Measurements from ENCODE around the gene ARFGEF3. TPM values are rescaled to one million over a fixed set of nuclear protein-coding genes. Genes with fewer than 3 reads are reported as not detected.

ARFGEF3 gene
- total RNA-seq, 5 donors from 2014 or later (not counting 1 experiment from before 2014, with no cell fraction given): 0.09 to 0.12 (median 0.10) TPM; not detected in 2

GRCh38 chr6:138253731-138254130, 92.0 kb downstream of the ARFGEF3 start:
- Histone ChIP-seq H3K27me3 (replicated peaks in 1 of 2; ENCODE audit: control insufficient read depth in 2 of 2, extremely low read depth in 1 of 2, insufficient read depth in 2 of 2, low read length in 1 of 2) (peaks cover 0 to 11% of the 10 kb centered on the region in 2 experiments), H3K27ac (ENCODE audit: low read length) (no peak overlapping the region), H3K4me1 (ENCODE audit: control insufficient read depth in 1 of 2, extremely low read depth in 1 of 2, insufficient read depth in 2 of 2, low read length in 2 of 2) (no peaks in the 10 kb centered on the region), H3K4me3 (ENCODE audit: control insufficient read depth in 1 of 2, extremely low read depth in 1 of 2, low read length in 1 of 2) (no peak overlapping the region), H3K9me3 (no peaks in the 10 kb centered on the region), H3K36me3 (ENCODE audit: control insufficient read depth in 2 of 2, extremely low read depth in 1 of 2, insufficient read depth in 1 of 2, low read length in 1 of 2) (no peaks in the 10 kb centered on the region)
- no peaks in the 10 kb centered on the region for H3K4me1 Mint-ChIP-seq
- no peak overlapping the region for H3K4me3 Mint-ChIP-seq
- CTCF ChIA-PET: no interaction called here
- peaks cover 12 to 20% of the 10 kb centered on the region in 2 donors for H3K27me3 Mint-ChIP-seq
- H3K27ac Mint-ChIP-seq: no peak overlapping the region
- POLR2A ChIA-PET: no interaction called here
- H3K9me3 Mint-ChIP-seq: no peaks in the 10 kb centered on the region
- H3K36me3 Mint-ChIP-seq: no peaks in the 10 kb centered on the region
- 94% methylated on average over 7 of the region's 11 CpGs for WGBS (ENCODE audit: insufficient coverage)
- ATAC-seq (replicated peaks in 1 of 4) (no peak), DNase-seq (no peak)

- no peak overlapping the region for H3K4me3 ChIP-seq (ENCODE audit: control insufficient read depth in 1 of 2, extremely low read depth in 1 of 2, low read length in 1 of 2)
- Mint-ChIP-seq H3K4me1 (no peaks in the 10 kb centered on the region), H3K27me3 (peaks cover 22 to 26% of the 10 kb centered on the region in 2 donors), H3K27ac (no peak overlapping the region), H3K9me3 (no peaks in the 10 kb centered on the region), H3K4me3 (no peak overlapping the region), H3K36me3 (no peaks in the 10 kb centered on the region)
- POLR2A ChIA-PET: no interaction called here
- peaks cover 0 to 11% of the 10 kb centered on the region in 2 experiments for H3K27me3 ChIP-seq (replicated peaks in 1 of 2; ENCODE audit: control insufficient read depth in 2 of 2, extremely low read depth in 1 of 2, insufficient read depth in 2 of 2, low read length in 1 of 2)
- 86% methylated on average over 13 of the region's 20 CpGs for WGBS (ENCODE audit: insufficient coverage)
- CTCF ChIA-PET: interaction anchor here in 1 of 2 donors (0.5 kb wide), 1 partner anchor 40 kb away, joined by 3 read pairs; no protein-coding TSS in a partner anchor
- ATAC-seq (replicated peaks in 1 of 4) (no peak), DNase-seq (no peak)
- H3K4me1 ChIP-seq (ENCODE audit: control insufficient read depth in 1 of 2, extremely low read depth in 1 of 2, insufficient read depth in 2 of 2, low read length in 2 of 2): no peaks in the 10 kb centered on the region
- H3K36me3 ChIP-seq (ENCODE audit: control insufficient read depth in 2 of 2, extremely low read depth in 1 of 2, insufficient read depth in 1 of 2, low read length in 1 of 2): no peaks in the 10 kb centered on the region
- H3K9me3 ChIP-seq: no peaks in the 10 kb centered on the region
- H3K27ac ChIP-seq (ENCODE audit: low read length): no peak overlapping the region
Observed at GRCh38 chr6:138255443-138255842, 93.7 kb downstream of the ARFGEF3 start.

DNA sequence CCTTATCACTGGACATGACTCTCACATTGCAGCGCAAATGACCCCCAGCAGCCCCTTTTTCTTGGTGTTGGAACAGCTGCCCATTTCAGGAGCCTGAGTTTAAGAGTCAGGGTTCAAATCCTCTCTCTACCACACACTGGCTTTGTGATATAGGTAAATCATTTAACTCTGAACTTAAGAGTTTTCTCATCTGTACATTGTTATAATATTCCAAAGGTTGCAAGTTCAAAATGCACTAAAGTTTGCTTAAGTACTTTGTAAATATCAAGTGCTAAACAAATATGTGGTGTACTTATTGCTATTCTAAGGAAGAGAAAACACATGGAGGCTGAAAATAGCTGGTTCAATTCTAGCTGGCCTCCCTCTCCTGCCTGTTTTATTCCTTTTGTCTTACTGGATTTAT, 95.9 kb downstream of the ARFGEF3 start:
- Histone ChIP-seq H3K9me3 (no peaks in the 10 kb centered on the region), H3K4me1 (ENCODE audit: control insufficient read depth in 1 of 2, extremely low read depth in 1 of 2, insufficient read depth in 2 of 2, low read length in 2 of 2) (no peaks in the 10 kb centered on the region), H3K4me3 (ENCODE audit: control insufficient read depth in 1 of 2, extremely low read depth in 1 of 2, low read length in 1 of 2) (no peak overlapping the region), H3K27me3 (replicated peaks in 1 of 2; ENCODE audit: control insufficient read depth in 2 of 2, extremely low read depth in 1 of 2, insufficient read depth in 2 of 2, low read length in 1 of 2) (peaks cover 0 to 13% of the 10 kb centered on the region in 2 experiments), H3K36me3 (ENCODE audit: control insufficient read depth in 2 of 2, extremely low read depth in 1 of 2, insufficient read depth in 1 of 2, low read length in 1 of 2) (no peaks in the 10 kb centered on the region), H3K27ac (ENCODE audit: low read length) (no peak overlapping the region)
- Mint-ChIP-seq H3K27me3 (peaks cover 22 to 33% of the 10 kb centered on the region in 2 donors), H3K9me3 (no peaks in the 10 kb centered on the region), H3K36me3 (no peaks in the 10 kb centered on the region), H3K4me3 (no peak overlapping the region), H3K4me1 (no peaks in the 10 kb centered on the region), H3K27ac (no peak overlapping the region)
- no peak for DNase-seq
- 100% methylated on average over 1 of the region's 1 CpG for WGBS (ENCODE audit: insufficient coverage)
- ChIA-PET CTCF (interaction anchor here in 1 of 2 donors (0.6 kb wide), 1 partner anchor 1876 kb away, joined by 3 read pairs; no protein-coding TSS in a partner anchor), POLR2A (no interaction called here)
- no peak for ATAC-seq (replicated peaks in 1 of 4)

DNA sequence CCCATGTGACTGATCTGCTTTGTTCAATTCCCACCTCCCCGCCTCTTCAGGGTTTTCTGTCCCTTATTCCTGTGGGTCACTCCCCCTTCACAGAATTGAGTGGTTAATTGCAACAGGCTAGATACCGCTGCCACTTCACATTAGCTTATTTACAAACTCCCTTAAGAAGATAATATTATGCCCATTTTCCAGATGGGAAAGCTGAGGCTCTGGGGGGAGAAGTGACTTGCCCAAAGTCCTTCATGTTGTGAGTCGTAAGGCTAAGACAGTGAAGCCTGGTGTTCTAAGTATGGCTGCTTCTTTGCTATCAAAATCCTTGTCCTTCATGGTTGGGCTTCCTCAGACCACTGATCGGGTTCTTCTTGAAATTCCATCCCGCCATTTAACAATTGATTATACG, 96.5 kb downstream of the ARFGEF3 start:
- Histone ChIP-seq H3K4me1 (ENCODE audit: control insufficient read depth in 1 of 2, extremely low read depth in 1 of 2, insufficient read depth in 2 of 2, low read length in 2 of 2) (no peaks in the 10 kb centered on the region), H3K27ac (ENCODE audit: low read length) (no peak overlapping the region), H3K4me3 (ENCODE audit: control insufficient read depth in 1 of 2, extremely low read depth in 1 of 2, low read length in 1 of 2) (no peak overlapping the region), H3K36me3 (ENCODE audit: control insufficient read depth in 2 of 2, extremely low read depth in 1 of 2, insufficient read depth in 1 of 2, low read length in 1 of 2) (no peaks in the 10 kb centered on the region), H3K27me3 (replicated peaks in 1 of 2; ENCODE audit: control insufficient read depth in 2 of 2, extremely low read depth in 1 of 2, insufficient read depth in 2 of 2, low read length in 1 of 2) (peaks cover 0 to 19% of the 10 kb centered on the region in 2 experiments), H3K9me3 (no peaks in the 10 kb centered on the region)
- H3K27ac Mint-ChIP-seq: no peak overlapping the region
- ChIA-PET POLR2A (no interaction called here), CTCF (no interaction called here)
- no peaks in the 10 kb centered on the region for H3K4me1 Mint-ChIP-seq
- H3K36me3 Mint-ChIP-seq: no peaks in the 10 kb centered on the region
- ATAC-seq (replicated peaks in 1 of 4) (no peak), DNase-seq (no peak)
- no peaks in the 10 kb centered on the region for H3K9me3 Mint-ChIP-seq
- peaks cover 22 to 36% of the 10 kb centered on the region in 2 donors for H3K27me3 Mint-ChIP-seq
- WGBS (ENCODE audit: insufficient coverage): 83% methylated on average over 2 of the region's 6 CpGs
- no peak overlapping the region for H3K4me3 Mint-ChIP-seq

DNA sequence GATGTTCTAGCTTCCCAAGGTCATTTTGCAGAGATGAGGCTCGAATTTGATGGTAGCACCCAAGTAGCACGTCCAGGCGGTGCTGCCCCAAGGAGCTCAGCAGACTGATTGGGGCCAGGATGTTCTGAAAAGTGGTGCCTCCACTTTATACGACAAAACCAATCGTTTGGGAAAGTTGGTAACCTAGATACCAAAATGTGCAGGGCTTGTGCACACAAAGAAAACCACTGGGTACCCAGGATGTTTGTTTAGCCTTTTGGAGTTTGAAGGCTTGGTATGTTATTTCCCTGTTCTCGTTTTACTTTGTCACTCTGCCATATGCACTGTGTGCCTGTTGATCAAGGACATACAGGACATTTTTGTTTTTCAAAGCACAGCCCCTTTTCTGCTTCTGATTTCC, 97.3 kb downstream of the ARFGEF3 start:
- H3K4me3 ChIP-seq (ENCODE audit: control insufficient read depth in 1 of 2, extremely low read depth in 1 of 2, low read length in 1 of 2): no peak overlapping the region
- peaks cover 0 to 17% of the 10 kb centered on the region in 2 experiments for H3K27me3 ChIP-seq (replicated peaks in 1 of 2; ENCODE audit: control insufficient read depth in 2 of 2, extremely low read depth in 1 of 2, insufficient read depth in 2 of 2, low read length in 1 of 2)
- ChIA-PET CTCF (no interaction called here), POLR2A (no interaction called here)
- H3K4me1 ChIP-seq (ENCODE audit: control insufficient read depth in 1 of 2, extremely low read depth in 1 of 2, insufficient read depth in 2 of 2, low read length in 2 of 2): no peaks in the 10 kb centered on the region
- Mint-ChIP-seq H3K9me3 (no peaks in the 10 kb centered on the region), H3K4me3 (no peak overlapping the region), H3K4me1 (no peaks in the 10 kb centered on the region), H3K36me3 (no peaks in the 10 kb centered on the region), H3K27ac (no peak overlapping the region), H3K27me3 (peaks cover 23 to 43% of the 10 kb centered on the region in 2 donors)
- H3K36me3 ChIP-seq (ENCODE audit: control insufficient read depth in 2 of 2, extremely low read depth in 1 of 2, insufficient read depth in 1 of 2, low read length in 1 of 2): no peaks in the 10 kb centered on the region
- no peak for DNase-seq
- no peaks in the 10 kb centered on the region for H3K9me3 ChIP-seq
- 75% methylated on average over 6 of the region's 6 CpGs for WGBS (ENCODE audit: insufficient coverage)
- H3K27ac ChIP-seq (ENCODE audit: low read length): no peak overlapping the region
- no peak for ATAC-seq (replicated peaks in 1 of 4)

- Histone ChIP-seq H3K36me3 (ENCODE audit: control insufficient read depth in 2 of 2, extremely low read depth in 1 of 2, insufficient read depth in 1 of 2, low read length in 1 of 2) (no peaks in the 10 kb centered on the region), H3K27me3 (replicated peaks in 1 of 2; ENCODE audit: control insufficient read depth in 2 of 2, extremely low read depth in 1 of 2, insufficient read depth in 2 of 2, low read length in 1 of 2) (peaks cover 0 to 21% of the 10 kb centered on the region in 2 experiments), H3K4me3 (ENCODE audit: control insufficient read depth in 1 of 2, extremely low read depth in 1 of 2, low read length in 1 of 2) (no peak overlapping the region), H3K9me3 (no peaks in the 10 kb centered on the region), H3K4me1 (ENCODE audit: control insufficient read depth in 1 of 2, extremely low read depth in 1 of 2, insufficient read depth in 2 of 2, low read length in 2 of 2) (no peaks in the 10 kb centered on the region), H3K27ac (ENCODE audit: low read length) (no peak overlapping the region)
- no CpG with 5 or more reads among the region's 2 CpGs for WGBS (ENCODE audit: insufficient coverage)
- Mint-ChIP-seq H3K36me3 (no peaks in the 10 kb centered on the region), H3K27me3 (peaks cover 22 to 47% of the 10 kb centered on the region in 2 donors), H3K4me3 (no peak overlapping the region), H3K9me3 (no peaks in the 10 kb centered on the region), H3K27ac (no peak overlapping the region), H3K4me1 (no peaks in the 10 kb centered on the region)
- ATAC-seq (replicated peaks in 1 of 4) (no peak), DNase-seq (no peak)
- ChIA-PET CTCF (interaction anchor here in 1 of 2 donors (0.6 kb wide), 3 partner anchors 502 to 672 kb away, joined by 4 read pairs; no protein-coding TSS in a partner anchor), POLR2A (no interaction called here)
Observed at GRCh38 chr6:138261116-138261780, 99.5 kb downstream of the ARFGEF3 start.
